NCI-H2227 (cell line): ENCODE results near the gene CCND1.
A peak's percentile ranks its signal among the peaks of the same experiment; 100 is the strongest.

Experiments used
- DNase-seq: peaks from one replicate; lab custom pipeline; 2025; ENCODE audit not compliant: unreplicated experiment; lab: John Stamatoyannopoulos, UW

The CCND1 gene

DNA sequence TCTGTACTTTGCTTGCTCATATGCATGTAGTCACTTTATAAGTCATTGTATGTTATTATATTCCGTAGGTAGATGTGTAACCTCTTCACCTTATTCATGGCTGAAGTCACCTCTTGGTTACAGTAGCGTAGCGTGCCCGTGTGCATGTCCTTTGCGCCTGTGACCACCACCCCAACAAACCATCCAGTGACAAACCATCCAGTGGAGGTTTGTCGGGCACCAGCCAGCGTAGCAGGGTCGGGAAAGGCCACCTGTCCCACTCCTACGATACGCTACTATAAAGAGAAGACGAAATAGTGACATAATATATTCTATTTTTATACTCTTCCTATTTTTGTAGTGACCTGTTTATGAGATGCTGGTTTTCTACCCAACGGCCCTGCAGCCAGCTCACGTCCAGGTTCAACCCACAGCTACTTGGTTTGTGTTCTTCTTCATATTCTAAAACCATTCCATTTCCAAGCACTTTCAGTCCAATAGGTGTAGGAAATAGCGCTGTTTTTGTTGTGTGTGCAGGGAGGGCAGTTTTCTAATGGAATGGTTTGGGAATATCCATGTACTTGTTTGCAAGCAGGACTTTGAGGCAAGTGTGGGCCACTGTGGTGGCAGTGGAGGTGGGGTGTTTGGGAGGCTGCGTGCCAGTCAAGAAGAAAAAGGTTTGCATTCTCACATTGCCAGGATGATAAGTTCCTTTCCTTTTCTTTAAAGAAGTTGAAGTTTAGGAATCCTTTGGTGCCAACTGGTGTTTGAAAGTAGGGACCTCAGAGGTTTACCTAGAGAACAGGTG is 11.1 kb downstream of the CCND1 start:
- no peak for DNase-seq

DNA sequence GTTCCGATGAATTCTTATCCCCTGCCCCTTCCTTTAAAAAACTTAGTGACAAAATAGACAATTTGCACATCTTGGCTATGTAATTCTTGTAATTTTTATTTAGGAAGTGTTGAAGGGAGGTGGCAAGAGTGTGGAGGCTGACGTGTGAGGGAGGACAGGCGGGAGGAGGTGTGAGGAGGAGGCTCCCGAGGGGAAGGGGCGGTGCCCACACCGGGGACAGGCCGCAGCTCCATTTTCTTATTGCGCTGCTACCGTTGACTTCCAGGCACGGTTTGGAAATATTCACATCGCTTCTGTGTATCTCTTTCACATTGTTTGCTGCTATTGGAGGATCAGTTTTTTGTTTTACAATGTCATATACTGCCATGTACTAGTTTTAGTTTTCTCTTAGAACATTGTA is 12.0 kb downstream of the CCND1 start:
- DNase-seq: no peak

GRCh38 chr11:69653406-69653960 is 12.5 kb downstream of the CCND1 start:
- no peak for DNase-seq

GRCh38 chr11:69654001-69654659 is 13.2 kb downstream of the CCND1 start:
- DNase-seq: no peak

- DNase-seq: no peak
Observed at GRCh38 chr11:69654660-69655478, 13.9 kb downstream of the CCND1 start.

DNA sequence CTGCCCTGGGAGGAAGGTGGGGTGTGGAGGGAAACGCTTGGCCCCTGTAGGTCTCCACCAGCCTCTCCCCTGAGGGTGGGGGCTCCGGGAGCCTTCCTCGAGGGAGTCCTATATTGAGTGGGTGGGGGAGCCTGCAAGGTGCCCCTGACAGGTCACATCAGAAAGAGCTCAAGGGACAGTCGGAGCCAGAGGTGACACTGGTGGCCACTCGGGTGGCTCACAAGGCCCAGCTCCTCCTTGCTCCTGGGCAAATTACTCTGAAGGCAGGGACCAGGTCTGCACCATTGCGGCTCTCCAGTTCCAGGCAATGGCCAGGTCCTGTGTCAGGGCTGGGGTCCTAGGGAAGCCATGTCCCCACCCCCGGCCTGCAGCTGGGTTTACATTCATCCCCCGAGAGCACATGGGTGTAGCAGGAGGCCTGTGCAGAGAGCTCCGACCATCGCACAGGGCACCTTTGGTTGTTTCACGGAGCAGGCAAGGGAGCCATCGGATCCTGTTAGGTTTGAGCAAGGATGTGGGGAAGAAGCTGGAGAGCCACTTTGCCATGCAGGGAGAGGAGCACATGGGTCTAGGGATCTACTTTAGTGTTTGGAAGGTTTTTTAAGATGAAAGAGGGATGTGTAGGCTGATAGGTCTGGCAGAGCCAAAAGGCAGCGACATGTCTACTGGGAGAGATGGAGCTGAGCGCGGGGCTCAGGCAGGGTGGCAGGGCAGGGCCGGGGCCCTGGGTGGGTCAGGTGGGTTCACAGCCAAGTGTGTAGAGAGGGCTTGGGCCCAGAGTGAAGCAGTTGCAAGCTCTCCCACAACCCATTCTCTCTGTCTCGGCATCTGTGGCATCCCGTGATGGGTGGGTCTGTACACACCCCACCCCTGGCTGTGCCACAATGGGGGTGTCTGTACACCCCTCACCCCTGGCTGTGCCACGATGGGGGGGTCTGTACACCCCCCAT is 14.8 kb downstream of the CCND1 start:
- no peak for DNase-seq

DNA sequence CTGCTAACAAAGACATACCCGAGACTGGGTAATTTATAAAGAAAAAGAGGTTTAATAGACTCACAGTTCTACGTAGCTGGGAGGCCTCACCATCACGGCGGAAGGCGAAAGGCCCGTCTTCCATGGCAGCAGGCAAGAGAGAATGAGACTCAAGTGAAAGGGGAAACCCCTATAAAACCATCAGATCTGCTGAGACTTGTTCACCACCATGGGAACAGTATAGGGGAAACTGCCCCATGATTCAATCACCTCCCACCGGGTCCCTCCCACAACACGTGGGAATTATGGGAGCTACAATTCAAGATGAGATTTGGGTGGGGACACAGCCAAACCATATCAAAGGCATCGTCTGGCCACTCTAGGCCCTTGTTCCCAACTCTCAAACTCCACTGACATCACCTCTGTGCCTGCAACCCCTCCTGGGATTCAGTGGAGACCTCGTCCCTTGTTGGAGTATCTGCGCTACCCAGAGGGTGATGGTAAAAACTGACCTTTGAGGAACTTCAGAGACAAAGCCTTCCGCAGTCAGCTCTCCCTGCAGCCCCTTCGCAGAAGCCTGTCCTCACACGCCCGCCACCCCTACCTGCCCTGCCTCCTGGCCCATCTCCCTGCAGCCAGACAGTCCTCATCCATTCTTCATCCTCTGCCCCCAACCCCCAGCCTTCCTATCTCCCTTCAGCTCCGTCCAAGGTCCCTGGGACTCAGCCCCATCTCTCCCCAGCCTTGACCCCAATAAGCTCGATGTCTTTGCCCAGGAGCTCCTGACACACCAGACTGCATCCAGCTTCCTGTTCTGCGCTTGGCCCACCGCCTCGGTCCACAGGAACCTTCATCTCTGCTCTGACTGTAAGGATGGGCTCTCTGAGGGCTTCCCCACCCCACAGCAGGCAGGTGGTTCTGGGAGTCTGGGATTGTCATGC is 15.8 kb downstream of the CCND1 start:
- no peak for DNase-seq

DNA sequence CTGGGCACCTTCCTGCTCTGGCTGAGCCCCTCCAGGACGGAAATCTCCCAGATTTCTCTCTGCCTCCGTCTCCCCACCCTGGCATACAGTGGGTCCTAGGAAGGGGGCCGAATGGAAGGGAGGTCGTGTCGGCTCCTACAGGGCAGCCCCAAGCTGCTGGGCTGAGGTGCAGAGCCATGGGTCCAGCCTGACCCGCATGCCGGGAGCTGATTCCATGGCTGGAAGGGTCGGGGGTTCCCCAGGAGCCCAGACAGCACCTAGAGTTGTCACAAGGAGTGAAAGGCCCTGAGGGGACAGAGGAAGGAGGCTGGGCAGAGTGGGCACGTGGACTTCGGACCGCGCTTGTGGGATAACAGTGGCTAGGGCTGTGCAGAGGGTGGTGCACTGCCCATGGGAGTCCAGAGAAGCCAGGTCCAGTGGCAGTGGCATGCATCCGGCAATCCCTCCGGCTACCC is 16.5 kb downstream of the CCND1 start:
- no peak for DNase-seq

- DNase-seq: peak; percentile 60
Observed at GRCh38 chr11:69657911-69658625, 17.1 kb downstream of the CCND1 start.

DNA sequence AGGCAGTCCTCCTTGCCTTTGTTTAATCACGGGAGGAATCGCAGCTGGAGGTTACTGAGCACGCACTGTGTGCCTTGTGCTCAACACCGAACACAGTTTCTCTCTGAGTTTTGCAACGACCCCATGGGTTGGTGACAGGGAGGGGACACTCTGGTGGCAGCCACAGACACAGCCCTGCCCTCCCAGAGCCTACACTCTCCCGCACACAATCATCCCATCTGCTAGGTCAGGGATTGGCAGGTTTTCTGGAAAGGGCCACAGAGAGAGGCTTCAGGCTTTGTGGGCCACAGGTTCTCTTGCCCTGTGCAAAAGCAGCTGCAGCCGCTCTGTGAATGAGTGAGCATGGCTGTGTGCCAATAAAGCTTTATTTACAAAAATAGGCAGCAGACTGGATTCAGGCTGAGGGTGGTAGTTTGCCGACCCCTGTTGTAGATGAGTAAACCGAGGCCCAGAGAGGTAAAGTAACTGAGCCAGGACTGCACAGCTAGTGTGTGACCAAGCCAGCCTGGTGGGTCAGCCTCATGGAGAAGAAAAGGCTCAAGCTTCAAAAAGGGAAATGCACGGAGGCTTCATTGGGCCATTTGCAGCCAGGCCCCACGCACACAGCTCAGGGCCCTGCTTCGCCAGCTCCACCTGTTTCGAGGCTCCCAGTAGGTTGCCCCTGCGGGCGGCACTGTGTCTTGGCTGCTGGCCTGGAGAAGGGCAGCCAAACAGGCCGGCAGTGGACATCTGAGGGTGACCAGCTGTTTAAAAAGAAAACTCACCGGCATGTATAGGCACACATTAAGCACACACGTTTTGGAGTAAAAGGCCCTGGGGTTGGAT is 17.9 kb downstream of the CCND1 start:
- DNase-seq: no peak

GRCh38 chr11:69659591-69659990 is 18.6 kb downstream of the CCND1 start:
- no peak for DNase-seq

GRCh38 chr11:69660001-69660500 is 19.1 kb downstream of the CCND1 start:
- DNase-seq: no peak

GRCh38 chr11:69661413-69661715 is 20.4 kb downstream of the CCND1 start:
- no peak for DNase-seq

DNA sequence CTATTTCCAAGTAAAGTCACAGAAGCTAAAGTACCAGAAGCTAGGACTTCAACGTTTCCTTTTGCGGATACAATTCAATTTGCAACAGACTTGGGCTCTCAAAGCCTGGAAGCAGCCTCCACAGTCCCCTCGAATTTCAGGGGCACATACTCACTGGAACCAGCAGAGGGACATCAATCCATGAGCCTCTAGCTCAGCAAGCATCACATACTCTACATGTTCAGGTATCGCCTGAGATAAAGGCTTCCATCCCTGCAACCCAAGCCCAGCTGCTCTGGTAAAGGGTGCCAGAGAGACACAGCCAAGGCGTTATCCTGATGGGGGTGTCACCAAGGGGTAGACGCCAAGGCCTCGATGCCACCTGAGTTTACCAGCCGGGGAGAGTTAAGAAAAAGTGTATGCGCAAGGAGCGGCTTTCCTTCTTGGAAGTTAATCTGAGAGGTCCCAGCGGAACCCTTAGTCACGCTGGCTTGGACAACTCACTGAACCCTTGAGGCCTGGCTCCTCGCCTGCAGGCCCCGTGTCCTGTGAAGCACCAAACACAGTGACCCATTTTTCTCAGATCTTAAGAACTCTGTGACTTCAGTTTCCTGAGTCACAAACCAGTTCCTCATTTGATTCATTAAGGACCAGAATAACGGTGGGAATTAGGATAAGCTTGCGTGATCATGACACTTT is 21.2 kb downstream of the CCND1 start:
- no peak for DNase-seq

DNA sequence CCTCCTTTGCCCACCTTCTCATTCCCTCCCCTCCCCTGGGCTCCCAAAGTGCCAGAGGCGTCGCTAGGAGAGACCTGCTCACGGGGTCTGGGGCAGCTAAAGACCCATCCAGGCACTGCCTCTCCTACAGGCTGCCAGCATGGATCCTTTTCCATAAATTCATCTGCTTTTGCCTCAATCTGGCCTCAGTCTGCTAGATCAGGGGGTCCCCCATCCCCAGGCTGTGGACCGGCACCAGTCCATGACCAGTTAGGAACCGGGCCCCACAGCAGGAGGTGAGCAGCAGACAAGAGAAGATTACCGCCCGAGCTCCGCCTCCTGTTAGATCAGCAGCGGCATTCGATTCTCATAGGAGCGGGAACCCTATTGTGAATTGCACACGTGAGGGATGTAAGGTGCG is 21.9 kb downstream of the CCND1 start:
- DNase-seq: no peak

DNA sequence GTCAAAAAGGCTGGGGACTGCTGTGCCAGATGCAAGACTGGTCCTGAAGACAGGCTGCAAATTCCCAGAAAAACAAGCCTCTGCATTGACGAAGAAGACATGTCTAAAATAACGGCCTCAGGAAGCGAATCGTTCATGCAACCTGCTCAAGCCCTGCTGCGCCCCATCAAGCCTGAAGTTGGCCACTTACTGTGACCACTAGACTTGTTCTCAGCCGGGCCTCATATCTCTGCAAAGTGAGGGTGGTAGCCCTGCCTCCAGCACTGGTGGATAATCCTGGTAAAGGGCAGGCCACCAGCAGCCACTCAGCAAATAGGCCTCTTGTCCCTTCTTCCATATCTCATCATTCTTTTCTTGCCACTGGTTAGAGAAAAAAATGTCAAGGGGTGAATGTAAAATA is 22.4 kb downstream of the CCND1 start:
- DNase-seq: no peak

- DNase-seq: no peak
Observed at GRCh38 chr11:69664103-69664775, 23.3 kb downstream of the CCND1 start.
